Neural progenitor cell (in vitro differentiated cells): ENCODE measurements around the gene DENND5A.
"Not testable (repeated sequence)": the region's sequence is repeated elsewhere in the genome, so short reads cannot be mapped to it uniquely, and the experiment has no call there.

Experiments used
- CTCF ChIP-seq: fragments of 200-600 bp; sonication (generic); IDR thresholded peaks from 2 replicates; pipeline ENCODE4 v1.5.1; 2017; ENCODE audit warnings: antibody characterized with exemption, mild to moderate bottlenecking
- EZH2 ChIP-seq: fragments of 200-600 bp; sonication (generic); IDR thresholded peaks from 2 replicates; pipeline ENCODE4 v1.6.1; 2017; ENCODE audit warnings: antibody characterized with exemption, mild to moderate bottlenecking, moderate library complexity
- EZH2phosphoT487 ChIP-seq: fragments of 200-600 bp; sonication (generic); IDR thresholded peaks from 2 replicates; pipeline ENCODE4 v1.6.1; 2017; ENCODE audit warnings: antibody characterized with exemption

- not testable (repeated sequence) for TF ChIP-seq CTCF, EZH2, EZH2phosphoT487
Observed at GRCh38 chr11:9260838-9261146, 4.4 kb downstream of the DENND5A start.
